WTC11 (cell line): ENCODE results near the gene ZNF341. TPM values are rescaled to one million over a fixed set of nuclear protein-coding genes. Genes with fewer than 3 reads are reported as not detected.

Experiments
- ATAC-seq: fragments of 200-7000 bp; cut with Tn5 transposase; 2 replicates; pipeline ENCODE4 v1.10.0; 2021; ENCODE audit warnings: mild to moderate bottlenecking, moderate library complexity
- CTCF ChIA-PET: fragments of 300-600 bp; sonication (Branson Sonifier 250); formaldehyde crosslinking; loops from one replicate; lab custom pipeline; 2021; ENCODE audit warnings: antibody characterized with exemption; lab: Charles Lee
- POLR2A ChIA-PET: fragments of 350-600 bp; sonication (Branson Sonifier 250); formaldehyde crosslinking; loops from one replicate; lab custom pipeline; 2021; ENCODE audit warnings: antibody characterized with exemption; lab: Charles Lee
- DNase-seq: peaks from one replicate; pipeline ENCODE4 v3.0.0; 2021; ENCODE audit warnings: low spot score
- H3K27ac Mint-ChIP-seq: 2 replicates; pipeline ENCODE4 v1.8.0; 2021; ENCODE audit warnings: mixed read lengths
- H3K27me3 Mint-ChIP-seq: 2 replicates; pipeline ENCODE4 v1.8.0; 2021; ENCODE audit warnings: low read depth, mild to moderate bottlenecking, moderate library complexity, mixed read lengths
- H3K36me3 Mint-ChIP-seq: 2 replicates; pipeline ENCODE4 v1.8.0; 2021; ENCODE audit warnings: mixed read lengths
- H3K4me1 Mint-ChIP-seq: 2 replicates; pipeline ENCODE4 v1.8.0; 2022; ENCODE audit warnings: mixed read lengths
- H3K4me3 Mint-ChIP-seq: 2 replicates; pipeline ENCODE4 v1.8.0; 2021; ENCODE audit warnings: mild to moderate bottlenecking, moderate library complexity, mixed read lengths
- H3K9me3 Mint-ChIP-seq: 2 replicates; pipeline ENCODE4 v1.8.0; 2021; ENCODE audit warnings: mixed read lengths
- CBFB ChIP-seq: sonication (generic); formaldehyde crosslinking; IDR thresholded peaks from 2 replicates; pipeline ENCODE4 v1.8.1; 2022; ENCODE audit warnings: mild to moderate bottlenecking, low read depth, missing genetic modification reagents
- CREB1 ChIP-seq: sonication (generic); formaldehyde crosslinking; IDR thresholded peaks from 2 replicates; pipeline ENCODE4 v1.8.0; 2023; ENCODE audit warnings: mild to moderate bottlenecking, missing genetic modification reagents
- CREM ChIP-seq: sonication (generic); formaldehyde crosslinking; IDR thresholded peaks from 2 replicates; pipeline ENCODE4 v1.8.1; 2022; ENCODE audit warnings: mild to moderate bottlenecking, missing genetic modification reagents, moderate library complexity
- ETV6 ChIP-seq: sonication (generic); formaldehyde crosslinking; IDR thresholded peaks from 2 replicates; pipeline ENCODE4 v1.8.1; 2022; ENCODE audit warnings: mild to moderate bottlenecking, missing genetic modification reagents
- JUN ChIP-seq: sonication (generic); formaldehyde crosslinking; IDR thresholded peaks from 2 replicates; pipeline ENCODE4 v1.8.0; 2023; ENCODE audit warnings: mild to moderate bottlenecking, missing genetic modification reagents
- KAT7 ChIP-seq: sonication (generic); formaldehyde crosslinking; IDR thresholded peaks from 2 replicates; pipeline ENCODE4 v1.8.1; 2023; ENCODE audit warnings: missing genetic modification reagents, mild to moderate bottlenecking, borderline replicate concordance
- MXD4 ChIP-seq: fragments of 250-450 bp; sonication (Bioruptor Pico); IDR thresholded peaks from 2 replicates; pipeline ENCODE4 v1.8.0; 2021; ENCODE audit warnings: mild to moderate bottlenecking, moderate library complexity, borderline replicate concordance
- NFYB ChIP-seq: sonication (generic); formaldehyde crosslinking; conservative IDR thresholded peaks from 2 replicates; pipeline ENCODE4 v1.8.0; 2022; ENCODE audit warnings: low read depth, missing genetic modification reagents
- NR2C2 ChIP-seq: sonication (generic); formaldehyde crosslinking; IDR thresholded peaks from 2 replicates; pipeline ENCODE4 v1.8.0; 2022; ENCODE audit warnings: mild to moderate bottlenecking, missing genetic modification reagents
- NR3C1 ChIP-seq: sonication (generic); formaldehyde crosslinking; conservative IDR thresholded peaks from 2 replicates; pipeline ENCODE4 v1.8.1; 2023; ENCODE audit warnings: low read depth, mild to moderate bottlenecking, missing genetic modification reagents
- TEAD4 ChIP-seq: sonication (generic); formaldehyde crosslinking; IDR thresholded peaks from 2 replicates; pipeline ENCODE4 v1.8.0; 2022; ENCODE audit warnings: mild to moderate bottlenecking, missing genetic modification reagents
- ZNF138 ChIP-seq: sonication (generic); formaldehyde crosslinking; conservative IDR thresholded peaks from 2 replicates; pipeline ENCODE4 v1.8.1; 2022; ENCODE audit warnings: mild to moderate bottlenecking, moderate library complexity, missing genetic modification reagents
- ZNF423 ChIP-seq: fragments of 250-450 bp; sonication (Bioruptor Pico); IDR thresholded peaks from 2 replicates; pipeline ENCODE4 v2.1.2; 2022; ENCODE audit warnings: mild to moderate bottlenecking, moderate library complexity
- ZNF671 ChIP-seq: fragments of 250-450 bp; sonication (Bioruptor Pico); IDR thresholded peaks from 2 replicates; pipeline ENCODE4 v1.8.0; 2021; ENCODE audit warnings: mild to moderate bottlenecking
- total RNA-seq: library from RNA; stranded (reverse); gene quantifications from 3 replicates; pipeline ENCODE4 v1.2.3, GENCODE V29; 2021
- TF ChIP-seq, protein P1 (sequence below): sonication (generic); formaldehyde crosslinking; IDR thresholded peaks from 2 replicates; pipeline ENCODE4 v1.8.1; 2023; ENCODE audit warnings: mild to moderate bottlenecking, missing genetic modification reagents, borderline replicate concordance
- TF ChIP-seq, protein P2 (sequence below): fragments of 250-450 bp; sonication (Bioruptor Pico); IDR thresholded peaks from 2 replicates; pipeline ENCODE4 v1.9.0; 2021; ENCODE audit warnings: moderate library complexity, mild to moderate bottlenecking, inconsistent platforms, borderline replicate concordance
- TF ChIP-seq, protein P3 (sequence below): sonication (generic); formaldehyde crosslinking; IDR thresholded peaks from 2 replicates; pipeline ENCODE4 v1.8.1; 2022; ENCODE audit warnings: mild to moderate bottlenecking, missing genetic modification reagents, moderate library complexity, borderline replicate concordance
- TF ChIP-seq, protein P4 (sequence below): sonication (generic); formaldehyde crosslinking; IDR thresholded peaks from 2 replicates; pipeline ENCODE4 v1.8.1; 2022; ENCODE audit warnings: missing genetic modification reagents, borderline replicate concordance
- TF ChIP-seq, protein P5 (sequence below): sonication (generic); formaldehyde crosslinking; IDR thresholded peaks from 2 replicates; pipeline ENCODE4 v1.8.1; 2023; ENCODE audit warnings: mild to moderate bottlenecking, missing genetic modification reagents, moderate library complexity

Gene ZNF341
- total RNA-seq, 1 experiment from 2014 or later, result 9.6 TPM

DNA sequence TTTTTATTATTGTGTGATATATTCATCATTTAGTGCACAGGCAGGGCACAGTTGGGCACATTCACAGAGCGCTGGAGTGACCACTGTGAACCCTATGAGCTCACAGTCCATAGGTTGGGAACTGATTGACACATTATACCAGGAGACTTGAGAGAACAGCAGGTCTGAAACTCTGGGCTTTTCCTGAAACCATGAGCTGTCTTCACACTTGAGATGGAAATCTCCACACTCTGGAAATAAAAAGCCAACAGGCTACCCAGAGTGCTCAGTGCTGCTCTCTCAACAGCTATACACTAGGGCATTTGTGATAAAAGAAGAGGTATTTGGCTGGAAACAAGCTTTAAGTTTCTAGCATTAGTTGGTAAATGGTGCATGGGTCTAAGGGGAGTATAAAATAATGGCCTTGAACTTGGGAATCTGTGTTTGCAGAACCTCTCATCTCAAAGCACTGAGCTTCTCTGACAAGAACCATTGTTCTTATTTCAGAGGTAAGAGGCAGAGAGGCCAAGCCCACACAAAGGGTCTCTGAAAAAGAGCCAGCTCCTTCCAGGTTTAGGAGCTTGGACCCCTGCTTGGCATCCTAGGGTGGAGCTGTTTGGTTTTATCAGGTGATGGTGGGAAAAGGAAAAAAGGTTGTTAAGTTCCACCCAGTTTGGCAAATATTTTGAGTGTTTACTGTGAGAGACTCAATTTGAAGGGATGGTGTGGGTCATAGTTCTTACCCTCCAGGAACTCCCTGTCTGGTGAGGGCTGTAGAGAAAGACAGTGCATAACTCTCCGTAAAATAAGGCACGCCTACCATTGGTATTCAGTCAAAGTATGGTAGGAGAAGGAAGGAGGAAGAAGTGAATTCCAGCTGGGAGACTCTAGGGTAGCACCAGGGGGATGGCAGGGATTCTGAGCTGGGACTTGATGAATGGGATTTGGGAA lies 93.8 kb downstream of the ZNF341 start (continued):
- TF ChIP-seq, protein P1, sequence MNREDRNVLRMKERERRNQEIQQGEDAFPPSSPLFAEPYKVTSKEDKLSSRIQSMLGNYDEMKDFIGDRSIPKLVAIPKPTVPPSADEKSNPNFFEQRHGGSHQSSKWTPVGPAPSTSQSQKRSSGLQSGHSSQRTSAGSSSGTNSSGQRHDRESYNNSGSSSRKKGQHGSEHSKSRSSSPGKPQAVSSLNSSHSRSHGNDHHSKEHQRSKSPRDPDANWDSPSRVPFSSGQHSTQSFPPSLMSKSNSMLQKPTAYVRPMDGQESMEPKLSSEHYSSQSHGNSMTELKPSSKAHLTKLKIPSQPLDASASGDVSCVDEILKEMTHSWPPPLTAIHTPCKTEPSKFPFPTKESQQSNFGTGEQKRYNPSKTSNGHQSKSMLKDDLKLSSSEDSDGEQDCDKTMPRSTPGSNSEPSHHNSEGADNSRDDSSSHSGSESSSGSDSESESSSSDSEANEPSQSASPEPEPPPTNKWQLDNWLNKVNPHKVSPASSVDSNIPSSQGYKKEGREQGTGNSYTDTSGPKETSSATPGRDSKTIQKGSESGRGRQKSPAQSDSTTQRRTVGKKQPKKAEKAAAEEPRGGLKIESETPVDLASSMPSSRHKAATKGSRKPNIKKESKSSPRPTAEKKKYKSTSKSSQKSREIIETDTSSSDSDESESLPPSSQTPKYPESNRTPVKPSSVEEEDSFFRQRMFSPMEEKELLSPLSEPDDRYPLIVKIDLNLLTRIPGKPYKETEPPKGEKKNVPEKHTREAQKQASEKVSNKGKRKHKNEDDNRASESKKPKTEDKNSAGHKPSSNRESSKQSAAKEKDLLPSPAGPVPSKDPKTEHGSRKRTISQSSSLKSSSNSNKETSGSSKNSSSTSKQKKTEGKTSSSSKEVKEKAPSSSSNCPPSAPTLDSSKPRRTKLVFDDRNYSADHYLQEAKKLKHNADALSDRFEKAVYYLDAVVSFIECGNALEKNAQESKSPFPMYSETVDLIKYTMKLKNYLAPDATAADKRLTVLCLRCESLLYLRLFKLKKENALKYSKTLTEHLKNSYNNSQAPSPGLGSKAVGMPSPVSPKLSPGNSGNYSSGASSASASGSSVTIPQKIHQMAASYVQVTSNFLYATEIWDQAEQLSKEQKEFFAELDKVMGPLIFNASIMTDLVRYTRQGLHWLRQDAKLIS (CRISPR knock-in tag), result no peak
- TF ChIP-seq CREB1, result no peak
- TF ChIP-seq TEAD4 (CRISPR knock-in tag), result no peak
- no peak for TF ChIP-seq ZNF423
- TF ChIP-seq ZNF671, result no peak

DNA sequence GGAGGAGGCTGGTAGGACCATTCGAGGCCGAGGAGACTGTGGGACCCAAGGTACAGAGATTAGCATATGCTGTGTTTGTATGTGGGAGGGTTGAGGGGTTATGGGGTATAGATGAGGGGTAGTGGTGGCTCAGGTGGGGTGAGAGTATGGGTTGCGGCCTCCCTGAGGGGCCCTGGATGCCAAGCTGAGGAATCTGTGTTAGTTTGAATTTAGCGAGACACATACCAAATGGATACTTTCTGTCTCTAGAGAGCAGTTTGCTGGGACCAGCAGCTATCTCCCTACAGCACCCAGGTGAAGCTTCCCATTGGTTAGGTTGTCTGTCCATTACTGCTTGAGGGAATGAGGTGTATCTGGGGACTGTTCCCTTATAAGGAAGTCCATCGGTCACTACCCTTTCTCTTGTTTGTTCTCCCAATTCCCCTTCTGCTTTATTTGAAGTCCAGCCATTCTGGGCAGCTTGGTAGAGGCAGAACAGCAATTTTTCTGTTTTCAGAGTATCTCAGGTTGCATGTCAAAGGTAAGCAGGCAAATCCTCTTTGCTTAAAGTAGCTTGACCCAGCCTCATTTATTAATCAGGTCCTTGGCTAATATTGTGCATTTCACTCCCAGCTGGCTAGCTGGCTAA lies 94.6 kb downstream of the ZNF341 start:
- POLR2A ChIA-PET, result interaction anchor here (0.9 kb wide), 1 partner anchor 14 kb away, joined by 5 read pairs; no protein-coding TSS in a partner anchor
- TF ChIP-seq NFYB (CRISPR knock-in tag), result peak; percentile 43; the same call in 1 of the 2 replicates
- TF ChIP-seq, protein P2, sequence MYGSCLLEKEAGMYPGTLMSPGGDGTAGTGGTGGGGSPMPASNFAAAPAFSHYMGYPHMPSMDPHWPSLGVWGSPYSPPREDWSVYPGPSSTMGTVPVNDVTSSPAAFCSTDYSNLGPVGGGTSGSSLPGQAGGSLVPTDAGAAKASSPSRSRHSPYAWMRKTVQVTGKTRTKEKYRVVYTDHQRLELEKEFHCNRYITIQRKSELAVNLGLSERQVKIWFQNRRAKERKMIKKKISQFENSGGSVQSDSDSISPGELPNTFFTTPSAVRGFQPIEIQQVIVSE (CRISPR knock-in tag), result no peak
- TF ChIP-seq, all 79 proteins: peak for 1
- DNase-seq (no peak), ATAC-seq (peak; percentile 95)
- peaks cover 36% of the 10 kb centered on the region for H3K4me1 Mint-ChIP-seq
- CTCF ChIA-PET, result interaction anchor here (0.6 to 2.1 kb wide), 5 partner anchors 13 to 241 kb away, joined by 3 to 14 read pairs (median 3); no protein-coding TSS in a partner anchor
- H3K27me3 Mint-ChIP-seq, result no peaks in the 10 kb centered on the region
- H3K4me3 Mint-ChIP-seq, result no peak overlapping the region
- H3K27ac Mint-ChIP-seq, result peak overlapping the region; percentile 36
- no peaks in the 10 kb centered on the region for H3K9me3 Mint-ChIP-seq
- no peaks in the 10 kb centered on the region for H3K36me3 Mint-ChIP-seq

DNA sequence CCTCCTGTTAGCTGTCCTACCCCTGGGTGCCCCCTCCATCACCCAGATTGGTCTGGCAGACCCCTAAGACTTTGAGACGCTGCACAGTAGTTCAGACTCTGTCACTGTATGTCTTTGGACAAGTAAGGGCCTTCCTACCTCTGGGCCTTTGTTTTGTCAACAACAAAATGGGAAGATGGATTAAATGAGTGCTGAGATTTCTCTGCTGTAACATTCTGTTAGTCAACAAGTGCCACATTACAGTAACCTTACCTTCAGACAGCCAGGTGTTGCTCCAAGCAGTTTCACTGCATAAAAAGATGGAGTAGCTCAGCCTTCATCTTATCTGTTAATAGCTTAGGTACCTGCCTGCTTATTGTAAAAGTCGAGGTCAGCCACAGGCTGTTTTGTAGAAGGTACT lies 95.3 kb downstream of the ZNF341 start:
- Mint-ChIP-seq H3K27ac (peak overlapping the region; percentile 90), H3K27me3 (no peaks in the 10 kb centered on the region), H3K9me3 (no peaks in the 10 kb centered on the region), H3K36me3 (no peaks in the 10 kb centered on the region), H3K4me3 (no peak overlapping the region), H3K4me1 (peaks cover 43% of the 10 kb centered on the region)
- ChIA-PET POLR2A (interaction anchor here (0.7 kb wide), 1 partner anchor 9 kb away, joined by 3 read pairs; no protein-coding TSS in a partner anchor), CTCF (interaction anchor here (1.9 to 2.1 kb wide), 2 partner anchors 35 to 36 kb away, joined by 9 to 14 read pairs; no protein-coding TSS in a partner anchor)
- TF ChIP-seq, protein P3, sequence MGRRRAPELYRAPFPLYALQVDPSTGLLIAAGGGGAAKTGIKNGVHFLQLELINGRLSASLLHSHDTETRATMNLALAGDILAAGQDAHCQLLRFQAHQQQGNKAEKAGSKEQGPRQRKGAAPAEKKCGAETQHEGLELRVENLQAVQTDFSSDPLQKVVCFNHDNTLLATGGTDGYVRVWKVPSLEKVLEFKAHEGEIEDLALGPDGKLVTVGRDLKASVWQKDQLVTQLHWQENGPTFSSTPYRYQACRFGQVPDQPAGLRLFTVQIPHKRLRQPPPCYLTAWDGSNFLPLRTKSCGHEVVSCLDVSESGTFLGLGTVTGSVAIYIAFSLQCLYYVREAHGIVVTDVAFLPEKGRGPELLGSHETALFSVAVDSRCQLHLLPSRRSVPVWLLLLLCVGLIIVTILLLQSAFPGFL (CRISPR knock-in tag), result no peak
- TF ChIP-seq NR3C1 (CRISPR knock-in tag) (no peak), KAT7 (CRISPR knock-in tag) (no peak), CREB1 (no peak), MXD4 (CRISPR knock-in tag) (no peak), NR2C2 (CRISPR knock-in tag) (no peak), ETV6 (no peak), ZNF138 (CRISPR knock-in tag) (no peak), CBFB (CRISPR knock-in tag) (no peak), ZNF423 (no peak), JUN (CRISPR knock-in tag) (no peak), CREM (CRISPR knock-in tag) (no peak)
- TF ChIP-seq, protein P4, sequence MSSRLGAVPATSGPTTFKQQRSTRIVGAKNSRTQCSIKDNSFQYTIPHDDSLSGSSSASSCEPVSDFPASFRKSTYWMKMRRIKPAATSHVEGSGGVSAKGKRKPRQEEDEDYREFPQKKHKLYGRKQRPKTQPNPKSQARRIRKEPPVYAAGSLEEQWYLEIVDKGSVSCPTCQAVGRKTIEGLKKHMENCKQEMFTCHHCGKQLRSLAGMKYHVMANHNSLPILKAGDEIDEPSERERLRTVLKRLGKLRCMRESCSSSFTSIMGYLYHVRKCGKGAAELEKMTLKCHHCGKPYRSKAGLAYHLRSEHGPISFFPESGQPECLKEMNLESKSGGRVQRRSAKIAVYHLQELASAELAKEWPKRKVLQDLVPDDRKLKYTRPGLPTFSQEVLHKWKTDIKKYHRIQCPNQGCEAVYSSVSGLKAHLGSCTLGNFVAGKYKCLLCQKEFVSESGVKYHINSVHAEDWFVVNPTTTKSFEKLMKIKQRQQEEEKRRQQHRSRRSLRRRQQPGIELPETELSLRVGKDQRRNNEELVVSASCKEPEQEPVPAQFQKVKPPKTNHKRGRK (CRISPR knock-in tag), result no peak
- TF ChIP-seq, protein P5, sequence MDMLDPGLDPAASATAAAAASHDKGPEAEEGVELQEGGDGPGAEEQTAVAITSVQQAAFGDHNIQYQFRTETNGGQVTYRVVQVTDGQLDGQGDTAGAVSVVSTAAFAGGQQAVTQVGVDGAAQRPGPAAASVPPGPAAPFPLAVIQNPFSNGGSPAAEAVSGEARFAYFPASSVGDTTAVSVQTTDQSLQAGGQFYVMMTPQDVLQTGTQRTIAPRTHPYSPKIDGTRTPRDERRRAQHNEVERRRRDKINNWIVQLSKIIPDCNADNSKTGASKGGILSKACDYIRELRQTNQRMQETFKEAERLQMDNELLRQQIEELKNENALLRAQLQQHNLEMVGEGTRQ (CRISPR knock-in tag), result no peak
- DNase-seq (no peak), ATAC-seq (no peak)
